HCT116 (cell line): Measurements from ENCODE around the gene GALNT11. TPM values are rescaled to one million over a fixed set of nuclear protein-coding genes. Genes with fewer than 3 reads are reported as not detected.

ENCODE experiments used
- ATAC-seq: fragments of 200-7000 bp; cut with Tn5 transposase; 2 replicates; pipeline ENCODE4 v1.9.1; 2020; ENCODE audit warnings: mild to moderate bottlenecking, moderate library complexity
- BruUV-seq: library from RNA; stranded (reverse); fragments of 400-500 nt; replicated peaks from 2 replicates; lab custom pipeline; 2021; lab: Mats Ljungman, UMichigan
- CTCF ChIA-PET: fragments of 300-600 bp; sonication (Branson Sonifier 250); formaldehyde crosslinking; loops from one replicate; lab custom pipeline; 2021; ENCODE audit warnings: antibody characterized with exemption; lab: Charles Lee
- POLR2A ChIA-PET: fragments of 300-600, 350-600 bp; sonication (Branson Sonifier 250); formaldehyde crosslinking; loops from one replicate; lab custom pipeline; 2021; ENCODE audit warnings: antibody characterized with exemption; lab: Charles Lee
- RAD21 ChIA-PET, 2 experiments: fragments of 300-600 bp; sonication (Branson Sonifier 250); formaldehyde crosslinking; loops; one replicate each; lab custom pipeline; 2023; ENCODE audit warnings: low total read pairs in 2 of 2; ENCODE audit not compliant: uncharacterized antibody in 2 of 2, unreplicated experiment in 2 of 2, low non-redundant PET in 1 of 2; lab: Charles Lee
- DNase-seq: peaks from one replicate; pipeline ENCODE4 v3.0.0-alpha.2; 2010; ENCODE audit warnings: low read depth, low spot score
- H2AFZ ChIP-seq: fragments of 200-600 bp; shearing (Covaris generic), sonication (generic); 2 replicates; pipeline ENCODE4 v1.6.1; 2017; ENCODE audit warnings: low read depth, mixed run types, mixed read lengths, antibody characterized with exemption, low read length; ENCODE audit not compliant: poor library complexity, severe bottlenecking
- H3K27ac ChIP-seq: 2 replicates; pipeline ENCODE4 v1.5.1; 2012; ENCODE audit warnings: low read depth, low read length
- H3K27me3 ChIP-seq: fragments of 200-600 bp; sonication (generic); 2 replicates; pipeline ENCODE4 v1.6.1; 2016; ENCODE audit warnings: mixed run types, low read length, mixed read lengths; ENCODE audit not compliant: insufficient read depth
- H3K36me3 ChIP-seq, 2 experiments: fragments of 200-500 bp in 1 of 2; fragments of 200-600 bp in 1 of 2; sonication (Bioruptor generic) in 1 of 2; sonication (generic) in 1 of 2; 2 replicates each; pipeline versions ENCODE4 v1.5.1 to v1.6.1; 2014 to 2016; ENCODE audit warnings: low read length in 2 of 2, inconsistent platforms in 1 of 2, mixed read lengths in 1 of 2, mixed run types in 1 of 2; ENCODE audit not compliant: insufficient read depth in 2 of 2, control insufficient read depth in 1 of 2
- H3K4me1 ChIP-seq, 2 experiments: fragments of 200-600 bp in 1 of 2; sonication (generic) in 1 of 2; 2 replicates each; pipeline versions ENCODE4 v1.5.1 to v1.6.1; 2012 to 2017; ENCODE audit warnings: low read length in 2 of 2, inconsistent platforms in 1 of 2, mild to moderate bottlenecking in 1 of 2, mixed read lengths in 1 of 2, mixed run types in 1 of 2, moderate library complexity in 1 of 2; ENCODE audit not compliant: insufficient read depth in 2 of 2, control insufficient read depth in 1 of 2
- H3K4me2 ChIP-seq: fragments of 200-600 bp; sonication (generic); 2 replicates; pipeline ENCODE4 v1.6.1; 2017; ENCODE audit warnings: mixed run types, low read length, mixed read lengths
- H3K4me3 ChIP-seq, 2 experiments: fragments of 200-600 bp in 1 of 2; sonication (generic) in 1 of 2; replicated peaks in 1 of 2; 2 replicates each; pipeline ENCODE4 v1.5.1; 2011 to 2016; ENCODE audit warnings: low read length in 2 of 2, control low read depth in 1 of 2, low read depth in 1 of 2, mild to moderate bottlenecking in 1 of 2, mixed read lengths in 1 of 2, mixed run types in 1 of 2
- H3K79me2 ChIP-seq: fragments of 200-600 bp; sonication (generic); 2 replicates; pipeline ENCODE4 v1.6.1; 2017; ENCODE audit warnings: mild to moderate bottlenecking, mixed run types, low read length, moderate library complexity, mixed read lengths; ENCODE audit not compliant: insufficient read depth
- H3K9ac ChIP-seq: fragments of 200-600 bp; sonication (generic); 2 replicates; pipeline ENCODE4 v1.6.1; 2016; ENCODE audit warnings: low read length, mixed read lengths
- H3K9me2 ChIP-seq: fragments of 200-600 bp; sonication (generic), shearing (Covaris generic); 2 replicates; pipeline ENCODE4 v1.6.1; 2017; ENCODE audit warnings: mixed run types, mild to moderate bottlenecking, moderate library complexity; ENCODE audit not compliant: insufficient read depth
- H3K9me3 ChIP-seq, 2 experiments: fragments of 200-500 bp in 1 of 2; fragments of 200-600 bp in 1 of 2; sonication (Bioruptor generic) in 1 of 2; sonication (generic) in 1 of 2; 2 replicates each; pipeline ENCODE4 v1.6.1; 2014 to 2017; ENCODE audit warnings: low read length in 2 of 2, mixed read lengths in 2 of 2, inconsistent platforms in 1 of 2, low read depth in 1 of 2, mild to moderate bottlenecking in 1 of 2, mixed run types in 1 of 2, moderate library complexity in 1 of 2; ENCODE audit not compliant: control insufficient read depth in 1 of 2, insufficient read depth in 1 of 2
- H4K20me1 ChIP-seq: fragments of 200-600 bp; sonication (generic), shearing (Covaris generic); 2 replicates; pipeline ENCODE4 v1.6.1; 2017; ENCODE audit warnings: mixed run types, mild to moderate bottlenecking, moderate library complexity; ENCODE audit not compliant: insufficient read depth
- CEBPB ChIP-seq: IDR thresholded peaks from 2 replicates; pipeline ENCODE4 v1.6.1; 2012; ENCODE audit warnings: low read depth
- EGR1 ChIP-seq: IDR thresholded peaks from 2 replicates; pipeline ENCODE4 v1.6.1; 2012; ENCODE audit warnings: low read depth
- EZH2 ChIP-seq: fragments of 200-600 bp; sonication (generic); IDR thresholded peaks from 2 replicates; pipeline ENCODE4 v1.6.1; 2017; ENCODE audit warnings: antibody characterized with exemption, mixed run types
- EZH2phosphoT487 ChIP-seq: fragments of 200-600 bp; IDR thresholded peaks from 2 replicates; pipeline ENCODE4 v1.6.1; 2018; ENCODE audit warnings: antibody characterized with exemption, borderline replicate concordance
- FOSL1 ChIP-seq: IDR thresholded peaks from 2 replicates; pipeline ENCODE4 v1.6.1; 2012; ENCODE audit warnings: low read depth
- MAX ChIP-seq: IDR thresholded peaks from 2 replicates; pipeline ENCODE4 v1.6.1; 2012
- POLR2AphosphoS5 ChIP-seq: IDR thresholded peaks from 2 replicates; pipeline ENCODE4 v1.6.1; 2011; ENCODE audit warnings: mild to moderate bottlenecking, low read depth, low read length, moderate library complexity
- RAD21 ChIP-seq: IDR thresholded peaks from 2 replicates; pipeline ENCODE4 v1.6.1; 2012; ENCODE audit warnings: low read depth, mild to moderate bottlenecking
- SP1 ChIP-seq: IDR thresholded peaks from 2 replicates; pipeline ENCODE4 v1.6.1; 2012; ENCODE audit warnings: low read depth
- SRF ChIP-seq: IDR thresholded peaks from 2 replicates; pipeline ENCODE4 v1.6.1; 2012; ENCODE audit warnings: low read depth
- TCF7L2 ChIP-seq: IDR thresholded peaks from 2 replicates; pipeline ENCODE4 v1.7.0; 2011; ENCODE audit warnings: borderline replicate concordance, inconsistent platforms; ENCODE audit not compliant: insufficient read depth, insufficient read length; ENCODE audit errors: extremely low read depth
- YY1 ChIP-seq: IDR thresholded peaks from 2 replicates; pipeline ENCODE4 v1.6.1; 2011; ENCODE audit warnings: low read length, low read depth, moderate library complexity, mild to moderate bottlenecking; ENCODE audit not compliant: insufficient replicate concordance; ENCODE audit errors: extremely low read depth
- ZFX ChIP-seq: fragments of 450-650 bp; IDR thresholded peaks from 2 replicates; pipeline ENCODE4 v1.6.1; 2017
- intact Hi-C: fragments of 100-400 bp; cut with micrococcal nuclease; formaldehyde crosslinking; loops from 2 replicates; pipeline ENCODE4 v1.10.0; 2022
- total RNA-seq: library from RNA; stranded (reverse); gene quantifications from one replicate; pipeline ENCODE4 v1.2.1, GENCODE V29; 2021; ENCODE audit not compliant: unreplicated experiment
- TF ChIP-seq, protein P1 (sequence below): IDR thresholded peaks from 2 replicates; pipeline ENCODE4 v1.6.1; 2012; ENCODE audit warnings: low read depth

The GALNT11 gene
- total RNA-seq, 1 experiment from 2014 or later, result 28.9 TPM

DNA sequence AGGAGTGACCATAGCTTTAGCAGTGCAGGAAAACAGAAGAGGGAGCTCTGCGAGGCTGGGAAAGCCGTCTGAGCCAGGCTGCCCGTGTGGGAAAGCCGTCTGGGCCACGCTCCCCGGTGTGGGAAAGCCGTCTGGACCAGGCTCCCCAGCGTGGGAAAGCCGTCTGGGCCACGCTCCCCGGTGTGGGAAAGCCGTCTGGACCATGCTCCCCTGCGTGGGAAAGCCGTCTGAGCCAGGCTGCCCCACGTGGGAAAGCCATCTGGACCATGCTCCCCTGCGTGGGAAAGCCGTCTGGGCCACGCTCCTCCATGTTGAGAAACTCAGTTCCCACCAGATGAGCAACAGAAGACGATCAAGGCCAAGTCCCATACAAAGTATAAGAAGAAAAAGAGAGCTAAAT is 101.8 kb downstream of the GALNT11 start:
- BruUV-seq, result no TSS peak
- no peaks in the 10 kb centered on the region for H3K9me3 ChIP-seq

GRCh38 chr7:152128252-152128651 is 102.8 kb downstream of the GALNT11 start:
- no peak overlapping the region for H3K4me2 ChIP-seq
- no peaks in the 10 kb centered on the region for H4K20me1 ChIP-seq
- H3K9ac ChIP-seq, result no peak overlapping the region
- H3K27ac ChIP-seq, result no peak overlapping the region
- ChIA-PET POLR2A (no interaction called here), RAD21 (no interaction called here), CTCF (no interaction called here)
- intact Hi-C loops, result no loop called here
- H3K4me1 ChIP-seq, result no peaks in the 10 kb centered on the region
- H2AFZ ChIP-seq, result no peak overlapping the region
- BruUV-seq, result no TSS peak
- H3K9me3 ChIP-seq, result no peaks in the 10 kb centered on the region
- H3K79me2 ChIP-seq, result no peaks in the 10 kb centered on the region
- no peak overlapping the region for H3K4me3 ChIP-seq
- H3K36me3 ChIP-seq, result peaks cover 0 to 16% of the 10 kb centered on the region in 2 experiments; a peak in 2 of 4 replicates
- H3K9me2 ChIP-seq, result no peaks in the 10 kb centered on the region
- ATAC-seq, result no peak
- no peaks in the 10 kb centered on the region for H3K27me3 ChIP-seq
- DNase-seq, result no peak
- no peak for TF ChIP-seq EGR1
- TF ChIP-seq, protein P1, sequence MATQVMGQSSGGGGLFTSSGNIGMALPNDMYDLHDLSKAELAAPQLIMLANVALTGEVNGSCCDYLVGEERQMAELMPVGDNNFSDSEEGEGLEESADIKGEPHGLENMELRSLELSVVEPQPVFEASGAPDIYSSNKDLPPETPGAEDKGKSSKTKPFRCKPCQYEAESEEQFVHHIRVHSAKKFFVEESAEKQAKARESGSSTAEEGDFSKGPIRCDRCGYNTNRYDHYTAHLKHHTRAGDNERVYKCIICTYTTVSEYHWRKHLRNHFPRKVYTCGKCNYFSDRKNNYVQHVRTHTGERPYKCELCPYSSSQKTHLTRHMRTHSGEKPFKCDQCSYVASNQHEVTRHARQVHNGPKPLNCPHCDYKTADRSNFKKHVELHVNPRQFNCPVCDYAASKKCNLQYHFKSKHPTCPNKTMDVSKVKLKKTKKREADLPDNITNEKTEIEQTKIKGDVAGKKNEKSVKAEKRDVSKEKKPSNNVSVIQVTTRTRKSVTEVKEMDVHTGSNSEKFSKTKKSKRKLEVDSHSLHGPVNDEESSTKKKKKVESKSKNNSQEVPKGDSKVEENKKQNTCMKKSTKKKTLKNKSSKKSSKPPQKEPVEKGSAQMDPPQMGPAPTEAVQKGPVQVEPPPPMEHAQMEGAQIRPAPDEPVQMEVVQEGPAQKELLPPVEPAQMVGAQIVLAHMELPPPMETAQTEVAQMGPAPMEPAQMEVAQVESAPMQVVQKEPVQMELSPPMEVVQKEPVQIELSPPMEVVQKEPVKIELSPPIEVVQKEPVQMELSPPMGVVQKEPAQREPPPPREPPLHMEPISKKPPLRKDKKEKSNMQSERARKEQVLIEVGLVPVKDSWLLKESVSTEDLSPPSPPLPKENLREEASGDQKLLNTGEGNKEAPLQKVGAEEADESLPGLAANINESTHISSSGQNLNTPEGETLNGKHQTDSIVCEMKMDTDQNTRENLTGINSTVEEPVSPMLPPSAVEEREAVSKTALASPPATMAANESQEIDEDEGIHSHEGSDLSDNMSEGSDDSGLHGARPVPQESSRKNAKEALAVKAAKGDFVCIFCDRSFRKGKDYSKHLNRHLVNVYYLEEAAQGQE, result no peak
- TF ChIP-seq SP1, result no peak
- TF ChIP-seq TCF7L2, result no peak
- no peak for TF ChIP-seq EZH2phosphoT487
- TF ChIP-seq CEBPB, result no peak
- TF ChIP-seq POLR2AphosphoS5, result no peak
- TF ChIP-seq EZH2, result no peak
- TF ChIP-seq RAD21, result no peak
- no peak for TF ChIP-seq ZFX
- TF ChIP-seq FOSL1, result no peak
- no peak for TF ChIP-seq YY1
- TF ChIP-seq MAX, result no peak

More for the DNA sequence above, 101.8 kb downstream of the GALNT11 start:
- TF ChIP-seq EGR1 (no peak), SRF (no peak), MAX (no peak)
- H3K9me2 ChIP-seq, result no peaks in the 10 kb centered on the region
- no peak overlapping the region for H2AFZ ChIP-seq
- H3K4me3 ChIP-seq, result no peak overlapping the region
- peaks cover 0 to 24% of the 10 kb centered on the region in 2 experiments; a peak in 2 of 4 replicates for H3K36me3 ChIP-seq
- POLR2A ChIA-PET, result interaction anchor here (0.6 kb wide), 1 partner anchor 43 kb away, joined by 3 read pairs; no protein-coding TSS in a partner anchor
- intact Hi-C loops, result no loop called here
- no peaks in the 10 kb centered on the region for H3K27me3 ChIP-seq
- no peaks in the 10 kb centered on the region for H3K79me2 ChIP-seq
- RAD21 ChIA-PET, result no interaction called here
- H4K20me1 ChIP-seq, result no peaks in the 10 kb centered on the region
- CTCF ChIA-PET, result no interaction called here
- no peaks in the 10 kb centered on the region for H3K4me1 ChIP-seq
- H3K9ac ChIP-seq, result no peak overlapping the region
- H3K4me2 ChIP-seq, result no peak overlapping the region
- ATAC-seq (no peak), DNase-seq (no peak)
- no peak overlapping the region for H3K27ac ChIP-seq
